ENCODE data around the gene ARHGAP31.
A peak's percentile ranks its signal among the peaks of the same experiment; 100 is the strongest.
"Not testable (repeated sequence)": the region's sequence is repeated elsewhere in the genome, so short reads cannot be mapped to it uniquely, and the experiment has no call there.

ARHGAP31 gene

DNA sequence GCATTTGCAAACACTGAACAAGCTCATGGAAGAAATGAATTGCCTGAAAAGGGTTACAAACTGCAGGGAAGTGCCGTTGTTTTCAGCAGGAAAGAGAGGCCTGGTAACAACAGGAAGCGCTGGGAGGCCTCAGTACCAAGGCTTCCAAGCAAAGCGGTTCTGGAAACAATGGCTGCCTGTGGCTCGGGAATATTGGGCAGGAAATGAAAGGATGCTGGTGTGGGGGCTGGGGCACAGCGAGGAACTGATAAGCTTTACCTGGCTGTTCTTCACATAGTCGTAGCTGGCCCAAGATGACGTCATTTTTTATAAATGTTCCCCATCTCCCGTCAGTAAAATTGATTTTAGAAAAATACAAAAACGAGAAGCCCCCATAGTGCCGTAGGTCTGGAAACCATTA is 55.9 kb downstream of the ARHGAP31 start:
- TF ChIP-seq, protein P1, sequence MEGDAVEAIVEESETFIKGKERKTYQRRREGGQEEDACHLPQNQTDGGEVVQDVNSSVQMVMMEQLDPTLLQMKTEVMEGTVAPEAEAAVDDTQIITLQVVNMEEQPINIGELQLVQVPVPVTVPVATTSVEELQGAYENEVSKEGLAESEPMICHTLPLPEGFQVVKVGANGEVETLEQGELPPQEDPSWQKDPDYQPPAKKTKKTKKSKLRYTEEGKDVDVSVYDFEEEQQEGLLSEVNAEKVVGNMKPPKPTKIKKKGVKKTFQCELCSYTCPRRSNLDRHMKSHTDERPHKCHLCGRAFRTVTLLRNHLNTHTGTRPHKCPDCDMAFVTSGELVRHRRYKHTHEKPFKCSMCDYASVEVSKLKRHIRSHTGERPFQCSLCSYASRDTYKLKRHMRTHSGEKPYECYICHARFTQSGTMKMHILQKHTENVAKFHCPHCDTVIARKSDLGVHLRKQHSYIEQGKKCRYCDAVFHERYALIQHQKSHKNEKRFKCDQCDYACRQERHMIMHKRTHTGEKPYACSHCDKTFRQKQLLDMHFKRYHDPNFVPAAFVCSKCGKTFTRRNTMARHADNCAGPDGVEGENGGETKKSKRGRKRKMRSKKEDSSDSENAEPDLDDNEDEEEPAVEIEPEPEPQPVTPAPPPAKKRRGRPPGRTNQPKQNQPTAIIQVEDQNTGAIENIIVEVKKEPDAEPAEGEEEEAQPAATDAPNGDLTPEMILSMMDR (IDR thresholded peaks at IDR 0.05; ENCODE audit: low read depth, low read length, missing control alignments), result no peak
- no peak overlapping the region for H3K27ac ChIP-seq
- H3K36me3 ChIP-seq (replicated peaks), result no peaks in the 10 kb centered on the region
- no peak for DNase-seq
- H3K4me3 ChIP-seq (ENCODE audit: low read depth, low read length), result no peak overlapping the region
- in situ Hi-C loops (cut with HindIII; ENCODE audit: low pct_ligation_motif_present, low sequenced_read_pairs), result no loop called here
- H3K27me3 ChIP-seq (replicated peaks), result no peaks in the 10 kb centered on the region

DNA sequence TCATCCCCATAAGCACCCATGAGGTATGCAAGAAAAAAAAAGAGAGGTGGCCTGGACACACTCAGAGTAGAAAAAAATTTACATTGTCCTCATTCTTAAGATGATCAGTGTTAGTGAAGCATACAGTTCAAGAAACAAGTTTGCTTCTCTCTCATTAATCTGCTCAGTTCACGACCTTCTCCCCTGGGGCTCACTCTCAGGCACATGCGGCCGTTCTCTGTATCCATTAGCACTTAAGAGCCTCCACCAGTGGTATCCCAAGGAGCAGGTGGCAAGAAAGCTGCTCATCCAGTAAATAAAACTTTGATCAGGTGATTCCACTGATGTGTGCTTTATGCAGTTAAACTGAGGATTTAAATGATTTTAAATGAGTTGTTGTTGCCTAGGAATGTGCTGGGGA is 57.4 kb downstream of the ARHGAP31 start:
- H3K27ac ChIP-seq, result no peak overlapping the region
- in situ Hi-C loops (cut with HindIII; ENCODE audit: low pct_ligation_motif_present, low sequenced_read_pairs), result no loop called here
- no peaks in the 10 kb centered on the region for H3K36me3 ChIP-seq (replicated peaks)
- no peaks in the 10 kb centered on the region for H3K27me3 ChIP-seq (replicated peaks)
- no peak overlapping the region for H3K4me3 ChIP-seq (ENCODE audit: low read depth, low read length)
- TF ChIP-seq, protein P1 (IDR thresholded peaks at IDR 0.05; ENCODE audit: low read depth, low read length, missing control alignments), result no peak
- no peak for DNase-seq

- peak; percentile 20 for DNase-seq
- H3K36me3 ChIP-seq (replicated peaks), result no peaks in the 10 kb centered on the region
- in situ Hi-C loops (cut with HindIII; ENCODE audit: low pct_ligation_motif_present, low sequenced_read_pairs), result no loop called here
- no peak overlapping the region for H3K4me3 ChIP-seq (ENCODE audit: low read depth, low read length)
- TF ChIP-seq, protein P1 (IDR thresholded peaks at IDR 0.05; ENCODE audit: low read depth, low read length, missing control alignments), result no peak
- no peaks in the 10 kb centered on the region for H3K27me3 ChIP-seq (replicated peaks)
- H3K27ac ChIP-seq, result no peak overlapping the region
These were observed 57.9 kb downstream of the ARHGAP31 start for GRCh38 chr3:119352034-119352609.

DNA sequence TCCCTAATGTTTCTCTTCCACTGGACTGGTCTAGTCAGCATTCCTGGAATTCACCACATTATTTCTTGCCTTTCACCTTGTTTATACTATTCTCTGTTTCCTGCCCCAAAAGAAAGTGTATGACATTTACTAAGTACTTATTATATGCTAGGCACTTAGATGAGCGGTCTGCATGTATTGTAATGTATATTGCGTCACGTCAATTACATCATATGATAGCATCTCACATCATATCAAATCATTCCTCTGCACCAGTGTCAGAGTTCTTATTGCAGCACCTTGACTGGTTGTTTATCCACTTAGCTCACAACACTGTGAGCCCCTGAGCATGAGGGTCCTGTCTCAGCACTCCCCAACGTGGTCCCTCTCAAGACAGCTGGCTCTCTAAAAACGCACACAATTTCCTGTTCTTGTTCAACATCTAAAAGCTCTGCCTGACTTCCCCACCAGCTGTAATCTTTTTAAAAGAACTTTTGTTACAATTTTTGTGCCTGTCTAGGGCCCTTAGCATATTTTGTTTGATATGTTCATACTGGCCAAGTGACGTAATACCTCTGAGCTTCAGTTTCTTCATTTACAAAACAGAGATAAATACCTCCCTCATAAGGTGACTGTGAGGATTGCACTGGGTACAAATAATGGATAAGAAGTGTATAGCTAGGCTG is 58.8 kb downstream of the ARHGAP31 start:
- peak; percentile 59 for DNase-seq
- peak overlapping the region; percentile 45 for H3K27ac ChIP-seq
- in situ Hi-C loops (cut with HindIII; ENCODE audit: low pct_ligation_motif_present, low sequenced_read_pairs), result no loop called here
- no peak overlapping the region for H3K4me3 ChIP-seq (ENCODE audit: low read depth, low read length)
- TF ChIP-seq, protein P1 (IDR thresholded peaks at IDR 0.05; ENCODE audit: low read depth, low read length, missing control alignments), result peak; percentile 42
- no peaks in the 10 kb centered on the region for H3K36me3 ChIP-seq (replicated peaks)
- no peaks in the 10 kb centered on the region for H3K27me3 ChIP-seq (replicated peaks)

GRCh38 chr3:119355608-119356007 is 61.4 kb downstream of the ARHGAP31 start:
- H3K36me3 ChIP-seq (replicated peaks); in situ Hi-C loops (cut with HindIII; ENCODE audit: low pct_ligation_motif_present, low sequenced_read_pairs); DNase-seq: not testable (repeated sequence)

DNA sequence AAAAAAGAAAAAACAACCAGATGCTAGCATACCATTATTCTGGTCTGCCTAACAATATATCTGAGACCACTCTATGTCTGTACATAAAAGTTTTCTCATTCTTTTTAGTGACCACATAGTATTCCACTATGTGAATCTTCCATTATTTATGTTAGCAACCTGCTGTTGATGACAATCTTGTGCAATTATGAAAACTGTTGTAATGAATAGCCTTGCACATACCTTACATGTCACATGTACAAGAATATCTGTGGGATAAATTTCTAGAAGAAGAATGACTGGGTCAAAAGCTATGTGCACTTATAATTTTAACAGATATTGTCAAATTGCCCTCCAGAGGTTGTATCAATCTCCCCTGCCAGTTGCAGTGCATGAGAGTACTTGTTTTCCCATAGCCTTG is 62.5 kb downstream of the ARHGAP31 start:
- Histone ChIP-seq H3K36me3 (replicated peaks) (no peaks in the 10 kb centered on the region), H3K27ac (no peak overlapping the region), H3K27me3 (replicated peaks) (no peaks in the 10 kb centered on the region), H3K4me3 (ENCODE audit: low read depth, low read length) (no peak overlapping the region)
- in situ Hi-C loops (cut with HindIII; ENCODE audit: low pct_ligation_motif_present, low sequenced_read_pairs), result no loop called here
- DNase-seq, result no peak
- TF ChIP-seq, protein P1 (IDR thresholded peaks at IDR 0.05; ENCODE audit: low read depth, low read length, missing control alignments), result no peak

More at GRCh38 chr3:119355608-119356007, 61.4 kb downstream of the ARHGAP31 start:
- H3K27me3 ChIP-seq (replicated peaks); H3K27ac ChIP-seq; H3K4me3 ChIP-seq (ENCODE audit: low read depth, low read length): not testable (repeated sequence)

All from brain microvascular endothelial cell (primary cell).